GM12872 (cell line): ENCODE results near the gene OVCH1.

Source experiments
- CTCF ChIP-seq: IDR thresholded peaks from 3 replicates; pipeline ENCODE4 v1.5.1; 2011; ENCODE audit warnings: low read depth, mild to moderate bottlenecking, low read length, moderate library complexity; ENCODE audit not compliant: insufficient read depth

The OVCH1 gene

GRCh38 chr12:29499235-29499634 lies 1.7 kb upstream of the OVCH1 start:
- TF ChIP-seq CTCF, result no peak

DNA sequence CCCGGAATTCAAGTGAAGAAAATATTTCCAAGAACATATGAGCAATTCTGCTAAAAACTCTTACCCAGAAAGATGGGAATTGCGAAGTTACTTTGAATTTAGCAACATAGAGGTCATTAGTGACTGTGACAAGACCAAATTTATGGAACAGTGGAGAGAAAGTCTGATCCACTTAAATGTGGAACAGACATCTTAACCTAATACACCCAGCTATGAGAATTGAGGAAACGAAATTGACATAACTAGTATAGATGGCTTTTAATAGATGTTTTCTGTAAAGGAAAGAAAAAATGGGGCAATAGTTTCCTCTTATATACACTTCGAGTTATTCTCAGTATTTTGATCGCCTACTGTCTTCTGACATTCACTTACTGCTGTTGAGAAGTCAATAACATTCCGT lies 4.6 kb downstream of the OVCH1 start:
- no peak for TF ChIP-seq CTCF

DNA sequence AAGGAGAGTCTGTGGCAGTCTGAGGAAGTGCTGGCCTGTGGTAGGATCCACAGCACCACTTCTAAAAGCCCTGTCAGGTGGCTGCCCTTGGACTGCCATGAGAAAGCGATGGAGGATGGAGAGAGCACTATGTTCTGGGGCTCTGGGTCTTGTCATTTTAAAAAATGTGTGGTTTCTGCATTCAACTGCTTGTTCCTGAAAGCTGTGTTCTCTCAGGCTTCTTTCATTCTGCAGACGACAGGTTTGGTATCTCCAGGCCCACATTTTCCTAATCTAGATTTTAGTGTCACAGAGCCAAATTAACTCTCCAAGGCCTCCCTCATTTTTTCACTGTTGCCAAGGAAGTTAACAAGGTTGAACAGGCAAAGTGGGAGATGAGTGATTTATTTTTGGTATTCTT lies 10.5 kb downstream of the OVCH1 start:
- no peak for TF ChIP-seq CTCF

- no peak for TF ChIP-seq CTCF
Observed at GRCh38 chr12:29463198-29463597, 34.3 kb downstream of the OVCH1 start.

GRCh38 chr12:29460082-29460481 lies 37.4 kb downstream of the OVCH1 start:
- TF ChIP-seq CTCF, result no peak

GRCh38 chr12:29455087-29455486 lies 42.4 kb downstream of the OVCH1 start:
- no peak for TF ChIP-seq CTCF

DNA sequence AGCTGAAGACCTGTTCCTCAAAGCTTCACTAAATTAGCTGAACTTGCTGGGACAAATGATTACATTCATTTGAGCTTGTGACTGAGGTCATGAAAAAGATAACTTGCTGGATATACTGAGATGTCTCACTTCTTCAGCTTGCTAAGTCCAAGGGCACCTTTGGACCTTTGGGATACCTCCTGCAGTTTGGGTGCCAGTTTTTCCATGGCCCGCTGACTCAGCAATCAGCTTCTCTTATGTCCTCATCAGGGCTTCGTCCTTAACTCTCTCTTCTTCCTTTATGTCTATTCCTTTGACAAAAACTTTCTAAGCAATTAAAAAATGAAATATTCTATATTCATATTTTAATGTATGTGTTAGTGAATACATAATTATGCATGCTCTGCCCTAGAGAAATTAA lies 45.6 kb downstream of the OVCH1 start:
- TF ChIP-seq CTCF, result no peak

DNA sequence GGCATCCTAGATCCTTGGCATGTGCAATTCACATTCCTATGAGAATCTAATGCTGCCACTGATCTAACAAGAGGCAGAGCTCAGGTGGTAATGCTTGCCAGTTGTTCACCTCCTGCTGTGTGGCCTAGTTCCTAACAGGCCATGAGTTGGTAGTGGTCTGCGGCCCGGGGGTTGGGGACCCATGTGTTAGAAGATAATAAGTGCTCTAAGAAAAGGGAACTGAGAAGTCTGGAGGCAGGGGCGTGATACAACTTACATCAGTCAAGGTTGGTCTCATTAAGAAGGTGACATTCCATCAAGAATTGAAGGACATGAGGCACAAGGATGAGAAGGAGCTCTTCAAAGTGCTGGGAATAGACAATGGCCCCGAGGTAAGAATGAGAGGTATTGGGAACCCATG lies 49.3 kb downstream of the OVCH1 start:
- no peak for TF ChIP-seq CTCF
